ENCODE measurements around the gene DNAJC10. TPM values are rescaled to one million over a fixed set of nuclear protein-coding genes. Genes with fewer than 3 reads are reported as not detected.

The DNAJC10 gene
- total and polyA plus RNA-seq, 9 of the 15 experiments (the other 6 are each of a cell fraction or from before 2014, with no cell fraction given), result 9.8 to 77.7 (median 57.3) TPM

DNA sequence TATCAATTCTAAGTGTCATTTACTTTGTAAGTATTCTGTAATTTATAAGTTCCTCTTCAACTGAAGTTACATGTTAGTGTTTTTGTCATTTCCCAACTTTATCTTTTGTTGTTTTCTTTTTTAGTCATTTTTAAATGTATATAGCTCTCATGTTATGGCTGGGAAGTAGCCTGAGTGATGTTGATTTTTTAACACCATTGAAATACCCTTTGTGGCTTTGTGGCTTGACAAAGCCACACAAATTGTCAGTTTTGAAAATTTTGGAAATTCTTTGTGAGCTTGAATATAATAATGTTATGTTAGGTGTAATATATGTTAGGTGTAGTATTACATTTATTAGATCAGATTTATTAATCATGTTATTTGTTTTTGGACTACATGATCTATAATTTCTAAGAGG is 16.7 kb downstream of the DNAJC10 start:
- Histone ChIP-seq H2AFZ (ENCODE audit: low read depth, low read length) (no peak overlapping the region), H3K79me2 (ENCODE audit: control insufficient read depth, insufficient read depth, low read length) (no peaks in the 10 kb centered on the region), H3K9me1 (ENCODE audit: control insufficient read depth, insufficient read depth, low read length) (no peaks in the 10 kb centered on the region), H3K27ac (ENCODE audit: extremely low read depth, low read depth, low read length) (no peak overlapping the region), H3K9me3 (replicated peaks; ENCODE audit: control insufficient read depth, insufficient read depth, low read depth, low read length) (no peaks in the 10 kb centered on the region), H3K4me3 (no peak overlapping the region), H3K27me3 (ENCODE audit: control insufficient read depth in 2 of 2, insufficient read depth in 2 of 2, low read length in 2 of 2) (no peaks in the 10 kb centered on the region), H4K20me1 (replicated peaks; ENCODE audit: control insufficient read depth, insufficient read depth, low read length) (no peaks in the 10 kb centered on the region), H3K4me2 (ENCODE audit: insufficient read depth, low read length) (no peak overlapping the region), H3K4me1 (replicated peaks in 1 of 2; ENCODE audit: control insufficient read depth in 2 of 2, insufficient read depth in 2 of 2, low read length in 2 of 2) (no peaks in the 10 kb centered on the region), H3K9ac (ENCODE audit: insufficient read depth in 1 of 2, low read depth in 2 of 2, low read length in 2 of 2) (no peak overlapping the region), H3K36me3 (ENCODE audit: control insufficient read depth, insufficient read depth, low read length) (peaks cover 64% of the 10 kb centered on the region)
- intact Hi-C loops (cut with micrococcal nuclease), result no loop called here
- FAIRE-seq (no peak), DNase-seq (ENCODE audit: extremely low read depth in 1 of 4, low spot score in 3 of 4) (no peak), ATAC-seq (no peak)
- POLR2A ChIA-PET, result interaction anchor here (2.0 kb wide), 1 partner anchor 16 kb away, joined by 4 read pairs; no protein-coding TSS in a partner anchor
- TF ChIP-seq E2F3 (CRISPR knock-in tag; IDR thresholded peaks at IDR 0.05), result no peak
- no peak for TF ChIP-seq LARP7 (IDR thresholded peaks at IDR 0.05)
- no peak for TF ChIP-seq KLF10 (CRISPR knock-in tag; IDR thresholded peaks at IDR 0.05)
- no peak for TF ChIP-seq FOXO4 (CRISPR knock-in tag; IDR thresholded peaks at IDR 0.05)
- TF ChIP-seq, protein P1, sequence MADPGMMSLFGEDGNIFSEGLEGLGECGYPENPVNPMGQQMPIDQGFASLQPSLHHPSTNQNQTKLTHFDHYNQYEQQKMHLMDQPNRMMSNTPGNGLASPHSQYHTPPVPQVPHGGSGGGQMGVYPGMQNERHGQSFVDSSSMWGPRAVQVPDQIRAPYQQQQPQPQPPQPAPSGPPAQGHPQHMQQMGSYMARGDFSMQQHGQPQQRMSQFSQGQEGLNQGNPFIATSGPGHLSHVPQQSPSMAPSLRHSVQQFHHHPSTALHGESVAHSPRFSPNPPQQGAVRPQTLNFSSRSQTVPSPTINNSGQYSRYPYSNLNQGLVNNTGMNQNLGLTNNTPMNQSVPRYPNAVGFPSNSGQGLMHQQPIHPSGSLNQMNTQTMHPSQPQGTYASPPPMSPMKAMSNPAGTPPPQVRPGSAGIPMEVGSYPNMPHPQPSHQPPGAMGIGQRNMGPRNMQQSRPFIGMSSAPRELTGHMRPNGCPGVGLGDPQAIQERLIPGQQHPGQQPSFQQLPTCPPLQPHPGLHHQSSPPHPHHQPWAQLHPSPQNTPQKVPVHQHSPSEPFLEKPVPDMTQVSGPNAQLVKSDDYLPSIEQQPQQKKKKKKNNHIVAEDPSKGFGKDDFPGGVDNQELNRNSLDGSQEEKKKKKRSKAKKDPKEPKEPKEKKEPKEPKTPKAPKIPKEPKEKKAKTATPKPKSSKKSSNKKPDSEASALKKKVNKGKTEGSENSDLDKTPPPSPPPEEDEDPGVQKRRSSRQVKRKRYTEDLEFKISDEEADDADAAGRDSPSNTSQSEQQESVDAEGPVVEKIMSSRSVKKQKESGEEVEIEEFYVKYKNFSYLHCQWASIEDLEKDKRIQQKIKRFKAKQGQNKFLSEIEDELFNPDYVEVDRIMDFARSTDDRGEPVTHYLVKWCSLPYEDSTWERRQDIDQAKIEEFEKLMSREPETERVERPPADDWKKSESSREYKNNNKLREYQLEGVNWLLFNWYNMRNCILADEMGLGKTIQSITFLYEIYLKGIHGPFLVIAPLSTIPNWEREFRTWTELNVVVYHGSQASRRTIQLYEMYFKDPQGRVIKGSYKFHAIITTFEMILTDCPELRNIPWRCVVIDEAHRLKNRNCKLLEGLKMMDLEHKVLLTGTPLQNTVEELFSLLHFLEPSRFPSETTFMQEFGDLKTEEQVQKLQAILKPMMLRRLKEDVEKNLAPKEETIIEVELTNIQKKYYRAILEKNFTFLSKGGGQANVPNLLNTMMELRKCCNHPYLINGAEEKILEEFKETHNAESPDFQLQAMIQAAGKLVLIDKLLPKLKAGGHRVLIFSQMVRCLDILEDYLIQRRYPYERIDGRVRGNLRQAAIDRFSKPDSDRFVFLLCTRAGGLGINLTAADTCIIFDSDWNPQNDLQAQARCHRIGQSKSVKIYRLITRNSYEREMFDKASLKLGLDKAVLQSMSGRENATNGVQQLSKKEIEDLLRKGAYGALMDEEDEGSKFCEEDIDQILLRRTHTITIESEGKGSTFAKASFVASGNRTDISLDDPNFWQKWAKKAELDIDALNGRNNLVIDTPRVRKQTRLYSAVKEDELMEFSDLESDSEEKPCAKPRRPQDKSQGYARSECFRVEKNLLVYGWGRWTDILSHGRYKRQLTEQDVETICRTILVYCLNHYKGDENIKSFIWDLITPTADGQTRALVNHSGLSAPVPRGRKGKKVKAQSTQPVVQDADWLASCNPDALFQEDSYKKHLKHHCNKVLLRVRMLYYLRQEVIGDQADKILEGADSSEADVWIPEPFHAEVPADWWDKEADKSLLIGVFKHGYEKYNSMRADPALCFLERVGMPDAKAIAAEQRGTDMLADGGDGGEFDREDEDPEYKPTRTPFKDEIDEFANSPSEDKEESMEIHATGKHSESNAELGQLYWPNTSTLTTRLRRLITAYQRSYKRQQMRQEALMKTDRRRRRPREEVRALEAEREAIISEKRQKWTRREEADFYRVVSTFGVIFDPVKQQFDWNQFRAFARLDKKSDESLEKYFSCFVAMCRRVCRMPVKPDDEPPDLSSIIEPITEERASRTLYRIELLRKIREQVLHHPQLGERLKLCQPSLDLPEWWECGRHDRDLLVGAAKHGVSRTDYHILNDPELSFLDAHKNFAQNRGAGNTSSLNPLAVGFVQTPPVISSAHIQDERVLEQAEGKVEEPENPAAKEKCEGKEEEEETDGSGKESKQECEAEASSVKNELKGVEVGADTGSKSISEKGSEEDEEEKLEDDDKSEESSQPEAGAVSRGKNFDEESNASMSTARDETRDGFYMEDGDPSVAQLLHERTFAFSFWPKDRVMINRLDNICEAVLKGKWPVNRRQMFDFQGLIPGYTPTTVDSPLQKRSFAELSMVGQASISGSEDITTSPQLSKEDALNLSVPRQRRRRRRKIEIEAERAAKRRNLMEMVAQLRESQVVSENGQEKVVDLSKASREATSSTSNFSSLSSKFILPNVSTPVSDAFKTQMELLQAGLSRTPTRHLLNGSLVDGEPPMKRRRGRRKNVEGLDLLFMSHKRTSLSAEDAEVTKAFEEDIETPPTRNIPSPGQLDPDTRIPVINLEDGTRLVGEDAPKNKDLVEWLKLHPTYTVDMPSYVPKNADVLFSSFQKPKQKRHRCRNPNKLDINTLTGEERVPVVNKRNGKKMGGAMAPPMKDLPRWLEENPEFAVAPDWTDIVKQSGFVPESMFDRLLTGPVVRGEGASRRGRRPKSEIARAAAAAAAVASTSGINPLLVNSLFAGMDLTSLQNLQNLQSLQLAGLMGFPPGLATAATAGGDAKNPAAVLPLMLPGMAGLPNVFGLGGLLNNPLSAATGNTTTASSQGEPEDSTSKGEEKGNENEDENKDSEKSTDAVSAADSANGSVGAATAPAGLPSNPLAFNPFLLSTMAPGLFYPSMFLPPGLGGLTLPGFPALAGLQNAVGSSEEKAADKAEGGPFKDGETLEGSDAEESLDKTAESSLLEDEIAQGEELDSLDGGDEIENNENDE (IDR thresholded peaks at IDR 0.05; ENCODE audit: low read depth, low read length), result no peak
- TF ChIP-seq DDX20 (tag; IDR thresholded peaks at IDR 0.05; ENCODE audit: low read depth), result no peak
- TF ChIP-seq ZBTB49 (CRISPR knock-in tag; IDR thresholded peaks at IDR 0.05; ENCODE audit: borderline replicate concordance), result no peak
- BruUV-seq (replicated peaks), result no TSS peak
- in situ Hi-C loops (cut with MboI), result no loop called here
- CTCF ChIA-PET (ENCODE audit: low intra/inter-chr PET ratio), result no interaction called here
